Activated naive CD4-positive, alpha-beta T cell treated with anti-CD3 and anti-CD28 coated beads, Interleukin-2, amount 10 ng/mL, durations not matched to agents 7 days and 5 days (primary cell): Measurements from ENCODE around the gene TAS2R39.
"Not testable (repeated sequence)": the region's sequence is repeated elsewhere in the genome, so short reads cannot be mapped to it uniquely, and the experiment has no call there.

Experiments
- CTCF ChIA-PET: fragments of 350-600 bp; sonication (Branson Sonifier 250); formaldehyde crosslinking; loops from one replicate; lab custom pipeline; 2021; ENCODE audit warnings: antibody characterized with exemption; lab: Charles Lee
- DNase-seq: peaks from one replicate; pipeline ENCODE4 v3.0.0-alpha.2; 2020
- H3K27ac Mint-ChIP-seq: one replicate; pipeline ENCODE4 v1.8.0; 2021; ENCODE audit warnings: mild to moderate bottlenecking, moderate library complexity, mixed read lengths
- H3K27me3 Mint-ChIP-seq: one replicate; pipeline ENCODE4 v1.8.0; 2021; ENCODE audit warnings: mild to moderate bottlenecking, mixed read lengths
- H3K36me3 Mint-ChIP-seq: one replicate; pipeline ENCODE4 v1.8.0; 2021; ENCODE audit warnings: mixed read lengths
- H3K4me1 Mint-ChIP-seq: one replicate; pipeline ENCODE4 v1.8.0; 2021; ENCODE audit warnings: mixed read lengths
- H3K4me3 Mint-ChIP-seq: one replicate; pipeline ENCODE4 v1.8.0; 2021; ENCODE audit warnings: mild to moderate bottlenecking, moderate library complexity, mixed read lengths
- H3K9me3 Mint-ChIP-seq: one replicate; pipeline ENCODE4 v1.8.0; 2021; ENCODE audit warnings: mixed read lengths

Gene TAS2R39

GRCh38 chr7:143183024-143183423 is at the start of gene TAS2R39:
TSS of gene TAS2R39 (plus strand) at chr7:143183419. CDS start at chr7:143183419, 0 bp downstream.
- no peak within 1 kb of the TSS for H3K4me3 Mint-ChIP-seq
- peaks cover 3% of the 10 kb centered on the region for H3K9me3 Mint-ChIP-seq
- no peak for DNase-seq
- no peaks in the 10 kb centered on the region for H3K36me3 Mint-ChIP-seq
- no peaks in the 10 kb centered on the region for H3K4me1 Mint-ChIP-seq
- no peaks in the 10 kb centered on the region for H3K27me3 Mint-ChIP-seq
- CTCF ChIA-PET: no interaction called here
- no peak within 1 kb of the TSS for H3K27ac Mint-ChIP-seq

GRCh38 chr7:143147070-143147469 is 36.1 kb upstream of the TAS2R39 start:
- CTCF ChIA-PET: no interaction called here
- Mint-ChIP-seq H3K27me3 (peaks cover 4% of the 10 kb centered on the region), H3K36me3 (no peaks in the 10 kb centered on the region), H3K4me1 (no peaks in the 10 kb centered on the region), H3K4me3 (no peak overlapping the region), H3K9me3 (peaks cover 6% of the 10 kb centered on the region), H3K27ac (no peak overlapping the region)
- no peak for DNase-seq

- Mint-ChIP-seq H3K27me3 (peaks cover 4% of the 10 kb centered on the region), H3K4me3 (no peak overlapping the region), H3K36me3 (no peaks in the 10 kb centered on the region), H3K27ac (no peak overlapping the region), H3K9me3 (peaks cover 6% of the 10 kb centered on the region), H3K4me1 (no peaks in the 10 kb centered on the region)
- CTCF ChIA-PET: no interaction called here
- no peak for DNase-seq
These were observed 35.2 kb upstream of the TAS2R39 start for GRCh38 chr7:143148050-143148449.

- no peaks in the 10 kb centered on the region for H3K36me3 Mint-ChIP-seq
- H3K27ac Mint-ChIP-seq: no peak overlapping the region
- H3K9me3 Mint-ChIP-seq: peaks cover 6% of the 10 kb centered on the region
- H3K4me1 Mint-ChIP-seq: no peaks in the 10 kb centered on the region
- H3K27me3 Mint-ChIP-seq: peaks cover 4% of the 10 kb centered on the region
- no peak for DNase-seq
- CTCF ChIA-PET: no interaction called here
- no peak overlapping the region for H3K4me3 Mint-ChIP-seq
These were observed 34.6 kb upstream of the TAS2R39 start for GRCh38 chr7:143148651-143149050.

GRCh38 chr7:143150696-143151095 is 32.5 kb upstream of the TAS2R39 start:
- H3K4me3 Mint-ChIP-seq, H3K9me3 Mint-ChIP-seq, H3K27ac Mint-ChIP-seq, H3K4me1 Mint-ChIP-seq, CTCF ChIA-PET, H3K36me3 Mint-ChIP-seq, DNase-seq, H3K27me3 Mint-ChIP-seq: not testable (repeated sequence)

- not testable (repeated sequence) for H3K4me3 Mint-ChIP-seq
These were observed 24.6 kb upstream of the TAS2R39 start for GRCh38 chr7:143158617-143159016.

GRCh38 chr7:143171697-143172096 is 11.5 kb upstream of the TAS2R39 start:
- no peak for DNase-seq
- no peaks in the 10 kb centered on the region for H3K4me1 Mint-ChIP-seq
- no peaks in the 10 kb centered on the region for H3K9me3 Mint-ChIP-seq
- H3K36me3 Mint-ChIP-seq: no peaks in the 10 kb centered on the region
- CTCF ChIA-PET: no interaction called here
- H3K27ac Mint-ChIP-seq: no peak overlapping the region
- no peak overlapping the region for H3K4me3 Mint-ChIP-seq
- H3K27me3 Mint-ChIP-seq: peaks cover 9% of the 10 kb centered on the region

More at GRCh38 chr7:143158617-143159016, 24.6 kb upstream of the TAS2R39 start:
- CTCF ChIA-PET, H3K27me3 Mint-ChIP-seq, DNase-seq, H3K36me3 Mint-ChIP-seq, H3K27ac Mint-ChIP-seq, H3K9me3 Mint-ChIP-seq, H3K4me1 Mint-ChIP-seq: not testable (repeated sequence)

- no peak for DNase-seq
- Mint-ChIP-seq H3K4me3 (no peak overlapping the region), H3K27ac (no peak overlapping the region), H3K4me1 (no peaks in the 10 kb centered on the region), H3K9me3 (peaks cover 2% of the 10 kb centered on the region), H3K27me3 (peaks cover 9% of the 10 kb centered on the region), H3K36me3 (no peaks in the 10 kb centered on the region)
- CTCF ChIA-PET: no interaction called here
These were observed 10.9 kb upstream of the TAS2R39 start for GRCh38 chr7:143172354-143172753.

- CTCF ChIA-PET: no interaction called here
- H3K27me3 Mint-ChIP-seq: peaks cover 5% of the 10 kb centered on the region
These were observed 7.1 kb upstream of the TAS2R39 start for GRCh38 chr7:143176128-143176527.

GRCh38 chr7:143177374-143178119 is 5.7 kb upstream of the TAS2R39 start:
- peaks cover 5% of the 10 kb centered on the region for H3K27me3 Mint-ChIP-seq
- no peaks in the 10 kb centered on the region for H3K4me1 Mint-ChIP-seq
- H3K27ac Mint-ChIP-seq: no peak overlapping the region
- peaks cover 9% of the 10 kb centered on the region for H3K9me3 Mint-ChIP-seq
- H3K4me3 Mint-ChIP-seq: no peak overlapping the region
- CTCF ChIA-PET: no interaction called here
- no peaks in the 10 kb centered on the region for H3K36me3 Mint-ChIP-seq
- DNase-seq: no peak

More at GRCh38 chr7:143176128-143176527, 7.1 kb upstream of the TAS2R39 start:
- no peak for DNase-seq
- Mint-ChIP-seq H3K27ac (no peak overlapping the region), H3K9me3 (peaks cover 9% of the 10 kb centered on the region), H3K4me1 (no peaks in the 10 kb centered on the region), H3K36me3 (no peaks in the 10 kb centered on the region), H3K4me3 (no peak overlapping the region)

- H3K27ac Mint-ChIP-seq, H3K27me3 Mint-ChIP-seq, H3K9me3 Mint-ChIP-seq, H3K36me3 Mint-ChIP-seq, DNase-seq, H3K4me3 Mint-ChIP-seq, CTCF ChIA-PET, H3K4me1 Mint-ChIP-seq: not testable (repeated sequence)
These were observed 2.4 kb upstream of the TAS2R39 start for GRCh38 chr7:143180771-143181170.

GRCh38 chr7:143181349-143181748 is 1.9 kb upstream of the TAS2R39 start:
- Mint-ChIP-seq H3K27me3 (no peaks in the 10 kb centered on the region), H3K4me3 (no peak overlapping the region), H3K9me3 (peaks cover 9% of the 10 kb centered on the region), H3K36me3 (no peaks in the 10 kb centered on the region), H3K27ac (no peak overlapping the region), H3K4me1 (no peaks in the 10 kb centered on the region)
- CTCF ChIA-PET: no interaction called here
- no peak for DNase-seq

- H3K4me3 Mint-ChIP-seq: no peak overlapping the region
- no peaks in the 10 kb centered on the region for H3K36me3 Mint-ChIP-seq
- no peak overlapping the region for H3K27ac Mint-ChIP-seq
- H3K4me1 Mint-ChIP-seq: no peaks in the 10 kb centered on the region
- H3K9me3 Mint-ChIP-seq: no peaks in the 10 kb centered on the region
- CTCF ChIA-PET: interaction anchor here (1.2 kb wide), 1 partner anchor 29 kb away, joined by 3 read pairs; no protein-coding TSS in a partner anchor
- no peak for DNase-seq
- H3K27me3 Mint-ChIP-seq: no peaks in the 10 kb centered on the region
These were observed 2.3 kb downstream of the TAS2R39 start for GRCh38 chr7:143185551-143185950.

- CTCF ChIA-PET: no interaction called here
- DNase-seq: no peak
- no peaks in the 10 kb centered on the region for H3K27me3 Mint-ChIP-seq
These were observed 5.8 kb downstream of the TAS2R39 start for GRCh38 chr7:143188994-143189393.

GRCh38 chr7:143193880-143194279 is 10.7 kb downstream of the TAS2R39 start:
- no peak overlapping the region for H3K27ac Mint-ChIP-seq
- no peaks in the 10 kb centered on the region for H3K36me3 Mint-ChIP-seq
- no peaks in the 10 kb centered on the region for H3K4me1 Mint-ChIP-seq

More at GRCh38 chr7:143188994-143189393, 5.8 kb downstream of the TAS2R39 start:
- no peak overlapping the region for H3K4me3 Mint-ChIP-seq
- H3K36me3 Mint-ChIP-seq: no peaks in the 10 kb centered on the region
- no peaks in the 10 kb centered on the region for H3K9me3 Mint-ChIP-seq
- H3K4me1 Mint-ChIP-seq: no peaks in the 10 kb centered on the region
- no peak overlapping the region for H3K27ac Mint-ChIP-seq

More at GRCh38 chr7:143193880-143194279, 10.7 kb downstream of the TAS2R39 start:
- DNase-seq: no peak
- CTCF ChIA-PET: no interaction called here
- Mint-ChIP-seq H3K9me3 (no peaks in the 10 kb centered on the region), H3K27me3 (no peaks in the 10 kb centered on the region), H3K4me3 (no peak overlapping the region)
